GM23338 (cell line): Measurements from ENCODE around the gene LHX1. TPM values are rescaled to one million over a fixed set of nuclear protein-coding genes. Genes with fewer than 3 reads are reported as not detected.

ENCODE experiments used
- ATAC-seq: fragments of 200-7000 bp; cut with Tn5 transposase; 3 replicates; pipeline ENCODE4 v1.9.1; 2020
- DNase-seq: peaks from one replicate; pipeline ENCODE4 v3.0.0-alpha.2; 2015; ENCODE audit warnings: low spot score
- H2AFZ ChIP-seq: fragments of 200-600 bp; sonication (generic); 2 replicates; pipeline ENCODE4 v1.8.0; 2016; ENCODE audit warnings: antibody characterized with exemption, mild to moderate bottlenecking, moderate library complexity
- H3F3A ChIP-seq: fragments of 200-600 bp; sonication (generic); replicated peaks from 2 replicates; pipeline ENCODE4 v1.8.0; 2017; ENCODE audit warnings: antibody characterized with exemption, mixed run types, low read depth
- H3K27ac ChIP-seq: fragments of 200-600 bp; sonication (generic); 2 replicates; pipeline ENCODE4 v1.6.1; 2016; ENCODE audit warnings: low read depth
- H3K27me3 ChIP-seq: fragments of 200-600 bp; sonication (generic); 2 replicates; pipeline ENCODE4 v1.8.0; 2016; ENCODE audit warnings: mild to moderate bottlenecking, mixed run types, moderate library complexity; ENCODE audit not compliant: insufficient read depth
- H3K36me3 ChIP-seq: fragments of 200-600 bp; sonication (generic); 2 replicates; pipeline ENCODE4 v1.8.0; 2016; ENCODE audit warnings: mild to moderate bottlenecking; ENCODE audit not compliant: insufficient read depth
- H3K4me1 ChIP-seq: fragments of 200-600 bp; sonication (generic); 2 replicates; pipeline ENCODE4 v1.8.0; 2016; ENCODE audit warnings: mild to moderate bottlenecking, moderate library complexity; ENCODE audit not compliant: insufficient read depth
- H3K4me2 ChIP-seq: fragments of 200-600 bp; sonication (generic); 2 replicates; pipeline ENCODE4 v1.7.1; 2017; ENCODE audit warnings: mixed run types
- H3K4me3 ChIP-seq: fragments of 200-600 bp; sonication (generic); 2 replicates; pipeline ENCODE4 v1.6.1; 2016; ENCODE audit warnings: mixed run types
- H3K79me2 ChIP-seq: fragments of 200-600 bp; sonication (generic); replicated peaks from 2 replicates; pipeline ENCODE4 v1.8.0; 2017; ENCODE audit warnings: mild to moderate bottlenecking; ENCODE audit not compliant: insufficient read depth
- H3K9me2 ChIP-seq: fragments of 200-600 bp; sonication (generic); 2 replicates; pipeline ENCODE4 v1.8.0; 2017; ENCODE audit not compliant: insufficient read depth
- H4K20me1 ChIP-seq: fragments of 200-600 bp; sonication (generic); replicated peaks from 2 replicates; pipeline ENCODE4 v1.8.0; 2017; ENCODE audit warnings: mild to moderate bottlenecking; ENCODE audit not compliant: insufficient read depth
- H3K27ac Mint-ChIP-seq: 2 replicates; pipeline ENCODE4 v1.8.0; 2020; ENCODE audit warnings: inconsistent platforms, mild to moderate bottlenecking, moderate library complexity, mixed read lengths
- H3K27me3 Mint-ChIP-seq: 3 replicates; pipeline ENCODE4 v1.8.0; 2022; ENCODE audit warnings: low read depth, mild to moderate bottlenecking, moderate library complexity, mixed read lengths, inconsistent platforms; ENCODE audit not compliant: insufficient read depth, poor library complexity
- H3K36me3 Mint-ChIP-seq: 3 replicates; pipeline ENCODE4 v1.8.0; 2021; ENCODE audit warnings: low read depth, mild to moderate bottlenecking, inconsistent platforms, moderate library complexity, mixed read lengths
- H3K4me1 Mint-ChIP-seq: 3 replicates; pipeline ENCODE4 v1.8.0; 2020; ENCODE audit warnings: mild to moderate bottlenecking, inconsistent platforms, mixed read lengths
- H3K4me3 Mint-ChIP-seq: 3 replicates; pipeline ENCODE4 v1.8.0; 2021; ENCODE audit warnings: moderate library complexity, mild to moderate bottlenecking, inconsistent platforms, mixed read lengths
- H3K9me3 Mint-ChIP-seq: 3 replicates; pipeline ENCODE4 v1.8.0; 2020; ENCODE audit warnings: moderate library complexity, mild to moderate bottlenecking, inconsistent platforms, mixed read lengths
- CREB1 ChIP-seq: fragments of 250-450 bp; sonication (Bioruptor Pico); IDR thresholded peaks from 2 replicates; pipeline ENCODE4 v1.5.0; 2020; ENCODE audit warnings: low read depth, mild to moderate bottlenecking, moderate library complexity
- ETS1 ChIP-seq: IDR thresholded peaks from 2 replicates; pipeline ENCODE4 v1.6.1; 2016; ENCODE audit warnings: antibody characterized with exemption
- EZH2 ChIP-seq: fragments of 200-600 bp; sonication (generic); IDR thresholded peaks from one replicate; pipeline ENCODE4 v1.8.0; 2017; ENCODE audit warnings: antibody characterized with exemption, mild to moderate bottlenecking, low read depth; ENCODE audit not compliant: unreplicated experiment
- JUNB ChIP-seq: IDR thresholded peaks from one replicate; pipeline ENCODE4 v1.6.1; 2016; ENCODE audit warnings: antibody characterized with exemption; ENCODE audit not compliant: unreplicated experiment
- NANOG ChIP-seq: IDR thresholded peaks from 2 replicates; pipeline ENCODE4 v1.6.1; 2016; ENCODE audit warnings: antibody characterized with exemption, borderline replicate concordance
- POLR2AphosphoS5 ChIP-seq: IDR thresholded peaks from 2 replicates; pipeline ENCODE4 v1.6.1; 2016; ENCODE audit warnings: antibody characterized with exemption, low read depth
- REST ChIP-seq: IDR thresholded peaks from one replicate; pipeline ENCODE4 v1.6.1; 2018; ENCODE audit warnings: antibody characterized with exemption; ENCODE audit not compliant: unreplicated experiment
- ZNF114 ChIP-seq: fragments of 250-450 bp; sonication (Bioruptor Pico); IDR thresholded peaks from 2 replicates; pipeline ENCODE4 v1.5.0; 2020; ENCODE audit warnings: mild to moderate bottlenecking, moderate library complexity
- polyA plus RNA-seq: library from polyadenylated mRNA; unstranded; fragments of >200 nt; fragmentation: Nextera tagmentation; extraction: Ambion mirVana; gene quantifications from 2 replicates; pipeline ENCODE4 v1.2.1, GENCODE V29; 2016
- total RNA-seq: library from RNA; depleted of rRNA; stranded (reverse); fragments of >200 nt; shearing (Covaris generic); gene quantifications from 2 replicates; pipeline ENCODE4 v1.2.3, GENCODE V29; 2014
- TF ChIP-seq, protein P1 (sequence below): fragments of 250-450 bp; sonication (Bioruptor Pico); IDR thresholded peaks from 2 replicates; pipeline ENCODE4 v1.5.0; 2020; ENCODE audit warnings: mild to moderate bottlenecking, moderate library complexity
- TF ChIP-seq, protein P2 (sequence below), 2 experiments: fragments of 200-600 bp in 1 of 2; sonication (generic) in 1 of 2; conservative IDR thresholded peaks; 2 replicates each; pipeline versions ENCODE4 v1.5.1 to v1.6.1; 2016 to 2017; ENCODE audit warnings: antibody characterized with exemption in 2 of 2, low read depth in 2 of 2, mild to moderate bottlenecking in 2 of 2, moderate library complexity in 1 of 2

Gene LHX1
- total and polyA plus RNA-seq, 2 experiments from 2014 or later, result 0.52 to 0.74 TPM

GRCh38 chr17:36889770-36890349 is 47.4 kb upstream of the LHX1 start:
- Histone ChIP-seq H3K4me1 (peaks cover 3% of the 10 kb centered on the region; the same call in 1 of the 2 replicates), H3K9me2 (0 out of 2 replicates have a peak, but pooled peaks cover 5% of the 10 kb centered on the region), H3K36me3 (no peaks in the 10 kb centered on the region), H3K4me3 (no peak overlapping the region), H3F3A (0 out of 2 replicates have a peak, but pooled peaks cover 8% of the 10 kb centered on the region), H3K27me3 (no peaks in the 10 kb centered on the region), H4K20me1 (no peaks in the 10 kb centered on the region), H3K79me2 (no peaks in the 10 kb centered on the region), H3K27ac (no peak overlapping the region), H3K4me2 (no peak overlapping the region), H2AFZ (no peak overlapping the region; the same call in 1 of the 2 replicates)
- DNase-seq, result no peak
- Mint-ChIP-seq H3K9me3 (no peaks in the 10 kb centered on the region), H3K27me3 (peaks cover 6% of the 10 kb centered on the region), H3K36me3 (no peaks in the 10 kb centered on the region), H3K4me3 (no peak overlapping the region), H3K27ac (no peak overlapping the region), H3K4me1 (peaks cover 23% of the 10 kb centered on the region)
- ATAC-seq, result no peak
- TF ChIP-seq EZH2 (no peak), JUNB (no peak), REST (no peak), ZNF114 (CRISPR knock-in tag) (no peak), POLR2AphosphoS5 (no peak), CREB1 (no peak), ETS1 (no peak), NANOG (no peak)
- TF ChIP-seq, protein P1, sequence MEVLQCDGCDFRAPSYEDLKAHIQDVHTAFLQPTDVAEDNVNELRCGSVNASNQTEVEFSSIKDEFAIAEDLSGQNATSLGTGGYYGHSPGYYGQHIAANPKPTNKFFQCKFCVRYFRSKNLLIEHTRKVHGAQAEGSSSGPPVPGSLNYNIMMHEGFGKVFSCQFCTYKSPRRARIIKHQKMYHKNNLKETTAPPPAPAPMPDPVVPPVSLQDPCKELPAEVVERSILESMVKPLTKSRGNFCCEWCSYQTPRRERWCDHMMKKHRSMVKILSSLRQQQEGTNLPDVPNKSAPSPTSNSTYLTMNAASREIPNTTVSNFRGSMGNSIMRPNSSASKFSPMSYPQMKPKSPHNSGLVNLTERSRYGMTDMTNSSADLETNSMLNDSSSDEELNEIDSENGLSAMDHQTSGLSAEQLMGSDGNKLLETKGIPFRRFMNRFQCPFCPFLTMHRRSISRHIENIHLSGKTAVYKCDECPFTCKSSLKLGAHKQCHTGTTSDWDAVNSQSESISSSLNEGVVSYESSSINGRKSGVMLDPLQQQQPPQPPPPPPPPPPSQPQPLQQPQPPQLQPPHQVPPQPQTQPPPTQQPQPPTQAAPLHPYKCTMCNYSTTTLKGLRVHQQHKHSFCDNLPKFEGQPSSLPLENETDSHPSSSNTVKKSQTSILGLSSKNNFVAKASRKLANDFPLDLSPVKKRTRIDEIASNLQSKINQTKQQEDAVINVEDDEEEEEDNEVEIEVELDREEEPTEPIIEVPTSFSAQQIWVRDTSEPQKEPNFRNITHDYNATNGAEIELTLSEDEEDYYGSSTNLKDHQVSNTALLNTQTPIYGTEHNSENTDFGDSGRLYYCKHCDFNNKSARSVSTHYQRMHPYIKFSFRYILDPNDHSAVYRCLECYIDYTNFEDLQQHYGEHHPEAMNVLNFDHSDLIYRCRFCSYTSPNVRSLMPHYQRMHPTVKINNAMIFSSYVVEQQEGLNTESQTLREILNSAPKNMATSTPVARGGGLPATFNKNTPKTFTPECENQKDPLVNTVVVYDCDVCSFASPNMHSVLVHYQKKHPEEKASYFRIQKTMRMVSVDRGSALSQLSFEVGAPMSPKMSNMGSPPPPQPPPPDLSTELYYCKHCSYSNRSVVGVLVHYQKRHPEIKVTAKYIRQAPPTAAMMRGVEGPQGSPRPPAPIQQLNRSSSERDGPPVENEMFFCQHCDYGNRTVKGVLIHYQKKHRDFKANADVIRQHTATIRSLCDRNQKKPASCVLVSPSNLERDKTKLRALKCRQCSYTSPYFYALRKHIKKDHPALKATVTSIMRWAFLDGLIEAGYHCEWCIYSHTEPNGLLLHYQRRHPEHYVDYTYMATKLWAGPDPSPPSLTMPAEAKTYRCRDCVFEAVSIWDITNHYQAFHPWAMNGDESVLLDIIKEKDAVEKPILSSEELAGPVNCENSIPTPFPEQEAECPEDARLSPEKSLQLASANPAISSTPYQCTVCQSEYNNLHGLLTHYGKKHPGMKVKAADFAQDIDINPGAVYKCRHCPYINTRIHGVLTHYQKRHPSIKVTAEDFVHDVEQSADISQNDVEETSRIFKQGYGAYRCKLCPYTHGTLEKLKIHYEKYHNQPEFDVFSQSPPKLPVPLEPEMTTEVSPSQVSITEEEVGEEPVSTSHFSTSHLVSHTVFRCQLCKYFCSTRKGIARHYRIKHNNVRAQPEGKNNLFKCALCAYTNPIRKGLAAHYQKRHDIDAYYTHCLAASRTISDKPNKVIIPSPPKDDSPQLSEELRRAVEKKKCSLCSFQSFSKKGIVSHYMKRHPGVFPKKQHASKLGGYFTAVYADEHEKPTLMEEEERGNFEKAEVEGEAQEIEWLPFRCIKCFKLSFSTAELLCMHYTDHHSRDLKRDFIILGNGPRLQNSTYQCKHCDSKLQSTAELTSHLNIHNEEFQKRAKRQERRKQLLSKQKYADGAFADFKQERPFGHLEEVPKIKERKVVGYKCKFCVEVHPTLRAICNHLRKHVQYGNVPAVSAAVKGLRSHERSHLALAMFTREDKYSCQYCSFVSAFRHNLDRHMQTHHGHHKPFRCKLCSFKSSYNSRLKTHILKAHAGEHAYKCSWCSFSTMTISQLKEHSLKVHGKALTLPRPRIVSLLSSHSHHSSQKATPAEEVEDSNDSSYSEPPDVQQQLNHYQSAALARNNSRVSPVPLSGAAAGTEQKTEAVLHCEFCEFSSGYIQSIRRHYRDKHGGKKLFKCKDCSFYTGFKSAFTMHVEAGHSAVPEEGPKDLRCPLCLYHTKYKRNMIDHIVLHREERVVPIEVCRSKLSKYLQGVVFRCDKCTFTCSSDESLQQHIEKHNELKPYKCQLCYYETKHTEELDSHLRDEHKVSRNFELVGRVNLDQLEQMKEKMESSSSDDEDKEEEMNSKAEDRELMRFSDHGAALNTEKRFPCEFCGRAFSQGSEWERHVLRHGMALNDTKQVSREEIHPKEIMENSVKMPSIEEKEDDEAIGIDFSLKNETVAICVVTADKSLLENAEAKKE (CRISPR knock-in tag), result no peak
- TF ChIP-seq, protein P2, sequence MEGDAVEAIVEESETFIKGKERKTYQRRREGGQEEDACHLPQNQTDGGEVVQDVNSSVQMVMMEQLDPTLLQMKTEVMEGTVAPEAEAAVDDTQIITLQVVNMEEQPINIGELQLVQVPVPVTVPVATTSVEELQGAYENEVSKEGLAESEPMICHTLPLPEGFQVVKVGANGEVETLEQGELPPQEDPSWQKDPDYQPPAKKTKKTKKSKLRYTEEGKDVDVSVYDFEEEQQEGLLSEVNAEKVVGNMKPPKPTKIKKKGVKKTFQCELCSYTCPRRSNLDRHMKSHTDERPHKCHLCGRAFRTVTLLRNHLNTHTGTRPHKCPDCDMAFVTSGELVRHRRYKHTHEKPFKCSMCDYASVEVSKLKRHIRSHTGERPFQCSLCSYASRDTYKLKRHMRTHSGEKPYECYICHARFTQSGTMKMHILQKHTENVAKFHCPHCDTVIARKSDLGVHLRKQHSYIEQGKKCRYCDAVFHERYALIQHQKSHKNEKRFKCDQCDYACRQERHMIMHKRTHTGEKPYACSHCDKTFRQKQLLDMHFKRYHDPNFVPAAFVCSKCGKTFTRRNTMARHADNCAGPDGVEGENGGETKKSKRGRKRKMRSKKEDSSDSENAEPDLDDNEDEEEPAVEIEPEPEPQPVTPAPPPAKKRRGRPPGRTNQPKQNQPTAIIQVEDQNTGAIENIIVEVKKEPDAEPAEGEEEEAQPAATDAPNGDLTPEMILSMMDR (conservative IDR thresholded peaks at IDR 0.05; ENCODE audit: low read depth in 2 of 2), result no peak
